ENCODE measurements around the gene NUCB1. TPM values are rescaled to one million over a fixed set of nuclear protein-coding genes. Genes with fewer than 3 reads are reported as not detected.

The NUCB1 gene
- polyA plus RNA-seq, 3 donors: 80.9 to 178 (median 108) TPM

DNA sequence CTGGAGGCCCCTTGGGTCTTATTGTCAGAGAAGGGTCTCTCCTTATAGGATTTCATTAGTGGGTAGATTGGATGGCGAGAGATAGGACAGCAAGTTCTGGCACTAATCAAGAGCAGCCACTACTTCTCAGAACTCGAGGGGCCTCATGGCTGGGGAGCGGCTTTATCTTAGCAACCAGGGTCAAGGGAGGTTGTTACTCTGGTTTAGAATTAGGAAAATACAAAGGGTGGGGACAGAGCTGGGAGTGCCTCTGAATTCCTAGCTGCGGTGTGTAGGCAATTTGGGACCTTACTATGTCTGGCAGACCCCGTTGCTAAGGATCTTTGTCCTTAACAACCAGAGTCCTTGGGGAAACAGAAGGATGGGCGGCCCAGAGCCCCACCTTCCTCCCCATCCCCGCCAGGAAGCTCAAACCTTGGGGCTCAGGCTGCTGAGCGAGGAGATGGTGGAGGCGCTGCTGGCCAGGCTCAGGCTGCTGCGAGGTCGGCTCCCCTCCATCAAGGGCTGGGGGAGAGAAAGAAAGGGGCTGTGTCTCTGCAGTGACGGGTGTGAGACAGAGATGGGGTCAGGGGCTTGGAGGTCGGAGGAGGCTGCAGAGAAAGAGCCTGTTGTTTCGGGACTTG is 32.9 kb upstream of the NUCB1 start:
- no peak overlapping the region for H3K27ac Mint-ChIP-seq
- Histone ChIP-seq H3K9ac (ENCODE audit: insufficient read depth, low read length, poor library complexity, severe bottlenecking) (no peak overlapping the region), H3K27me3 (ENCODE audit: control insufficient read depth in 2 of 2, insufficient read depth in 2 of 2, low read length in 2 of 2) (peaks cover 0 to 9% of the 10 kb centered on the region in 2 donors), H3K4me1 (ENCODE audit: control insufficient read depth in 1 of 2, insufficient read depth in 2 of 2, low read length in 2 of 2) (peaks cover 10% of the 10 kb centered on the region in 2 donors), H2AFZ (ENCODE audit: insufficient read depth, low read depth, low read length, poor library complexity, severe bottlenecking) (no peak overlapping the region), H3K4me2 (replicated peaks; ENCODE audit: extremely low read depth, low read length, poor library complexity, severe bottlenecking) (no peak overlapping the region), H3K4me3 (replicated peaks in 1 of 3; ENCODE audit: low read depth in 2 of 3, low read length in 3 of 3) (no peak overlapping the region), H3K79me2 (ENCODE audit: insufficient read depth, low read length) (peaks cover under 1% of the 10 kb centered on the region), H3K27ac (ENCODE audit: low read depth in 1 of 2, low read length in 2 of 2) (no peak overlapping the region), H4K20me1 (ENCODE audit: insufficient read depth, low read length) (no peaks in the 10 kb centered on the region), H3K36me3 (replicated peaks in 1 of 2; ENCODE audit: control insufficient read depth in 1 of 2, insufficient read depth in 2 of 2, low read length in 2 of 2) (no peaks in the 10 kb centered on the region), H3K9me3 (replicated peaks in 1 of 2; ENCODE audit: control insufficient read depth in 1 of 2, insufficient read depth in 1 of 2, low read length in 2 of 2) (no peaks in the 10 kb centered on the region)
- no peaks in the 10 kb centered on the region for H3K36me3 Mint-ChIP-seq
- H3K9me3 Mint-ChIP-seq: peaks cover 0 to under 1% (median 0%) of the 10 kb centered on the region in 7 donors
- intact Hi-C loops (cut with micrococcal nuclease): no loop called here
- TF ChIP-seq, protein P1, sequence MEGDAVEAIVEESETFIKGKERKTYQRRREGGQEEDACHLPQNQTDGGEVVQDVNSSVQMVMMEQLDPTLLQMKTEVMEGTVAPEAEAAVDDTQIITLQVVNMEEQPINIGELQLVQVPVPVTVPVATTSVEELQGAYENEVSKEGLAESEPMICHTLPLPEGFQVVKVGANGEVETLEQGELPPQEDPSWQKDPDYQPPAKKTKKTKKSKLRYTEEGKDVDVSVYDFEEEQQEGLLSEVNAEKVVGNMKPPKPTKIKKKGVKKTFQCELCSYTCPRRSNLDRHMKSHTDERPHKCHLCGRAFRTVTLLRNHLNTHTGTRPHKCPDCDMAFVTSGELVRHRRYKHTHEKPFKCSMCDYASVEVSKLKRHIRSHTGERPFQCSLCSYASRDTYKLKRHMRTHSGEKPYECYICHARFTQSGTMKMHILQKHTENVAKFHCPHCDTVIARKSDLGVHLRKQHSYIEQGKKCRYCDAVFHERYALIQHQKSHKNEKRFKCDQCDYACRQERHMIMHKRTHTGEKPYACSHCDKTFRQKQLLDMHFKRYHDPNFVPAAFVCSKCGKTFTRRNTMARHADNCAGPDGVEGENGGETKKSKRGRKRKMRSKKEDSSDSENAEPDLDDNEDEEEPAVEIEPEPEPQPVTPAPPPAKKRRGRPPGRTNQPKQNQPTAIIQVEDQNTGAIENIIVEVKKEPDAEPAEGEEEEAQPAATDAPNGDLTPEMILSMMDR (IDR thresholded peaks at IDR 0.05): no peak
- peaks cover 10% of the 10 kb centered on the region for H3K4me1 Mint-ChIP-seq
- peak overlapping the region in 1 of 2 donors; percentile 52 for H3K4me3 Mint-ChIP-seq
- WGBS (ENCODE audit: insufficient coverage): 100% methylated on average over 7 of the region's 14 CpGs
- H3K27me3 Mint-ChIP-seq (ENCODE audit: low read depth in 3 of 3): peaks cover 9 to 19% (median 10%) of the 10 kb centered on the region in 3 donors
- DNase-seq: no peak

DNA sequence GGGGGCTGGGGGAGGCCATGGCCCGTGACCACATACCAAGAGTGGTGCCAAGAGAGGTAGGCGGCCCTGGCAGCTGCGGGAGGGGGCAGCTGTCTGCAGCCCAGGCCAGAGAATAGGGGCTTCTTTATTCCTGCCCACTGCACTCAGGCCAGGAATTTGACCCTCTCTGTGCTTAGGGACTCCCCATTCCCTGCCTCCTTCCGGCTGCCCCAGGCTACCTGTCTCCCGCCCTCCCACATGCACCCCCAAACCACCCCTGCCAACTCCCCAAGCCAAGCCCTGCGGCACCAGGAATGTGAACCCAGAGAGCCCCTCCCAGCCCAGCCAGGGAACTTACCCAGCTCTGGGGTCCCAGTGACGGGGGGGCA is 32.4 kb upstream of the NUCB1 start:
- H2AFZ ChIP-seq (ENCODE audit: insufficient read depth, low read depth, low read length, poor library complexity, severe bottlenecking): no peak overlapping the region
- peaks cover 0 to 9% of the 10 kb centered on the region in 2 donors for H3K27me3 ChIP-seq (ENCODE audit: control insufficient read depth in 2 of 2, insufficient read depth in 2 of 2, low read length in 2 of 2)
- intact Hi-C loops (cut with micrococcal nuclease): no loop called here
- TF ChIP-seq, protein P1 (IDR thresholded peaks at IDR 0.05): no peak
- no peaks in the 10 kb centered on the region for H3K9me3 ChIP-seq (replicated peaks in 1 of 2; ENCODE audit: control insufficient read depth in 1 of 2, insufficient read depth in 1 of 2, low read length in 2 of 2)
- no peaks in the 10 kb centered on the region for H3K36me3 ChIP-seq (replicated peaks in 1 of 2; ENCODE audit: control insufficient read depth in 1 of 2, insufficient read depth in 2 of 2, low read length in 2 of 2)
- 100% methylated on average over 5 of the region's 7 CpGs for WGBS (ENCODE audit: insufficient coverage)
- H3K79me2 ChIP-seq (ENCODE audit: insufficient read depth, low read length): peaks cover 5% of the 10 kb centered on the region
- H3K27me3 Mint-ChIP-seq (ENCODE audit: low read depth in 3 of 3): peaks cover 9 to 17% (median 12%) of the 10 kb centered on the region in 3 donors
- no peak overlapping the region for H3K4me3 Mint-ChIP-seq
- H3K9me3 Mint-ChIP-seq: peaks cover 0 to 5% (median 4%) of the 10 kb centered on the region in 7 donors
- H3K27ac Mint-ChIP-seq: no peak overlapping the region
- H3K9ac ChIP-seq (ENCODE audit: insufficient read depth, low read length, poor library complexity, severe bottlenecking): no peak overlapping the region
- H3K4me1 Mint-ChIP-seq: peaks cover 10% of the 10 kb centered on the region
- H3K4me1 ChIP-seq (ENCODE audit: control insufficient read depth in 1 of 2, insufficient read depth in 2 of 2, low read length in 2 of 2): peaks cover 10% of the 10 kb centered on the region in 2 donors
- DNase-seq: no peak
- peaks cover 4% of the 10 kb centered on the region for H4K20me1 ChIP-seq (ENCODE audit: insufficient read depth, low read length)
- H3K4me3 ChIP-seq (replicated peaks in 1 of 3; ENCODE audit: low read depth in 2 of 3, low read length in 3 of 3): no peak overlapping the region
- no peak overlapping the region for H3K4me2 ChIP-seq (replicated peaks; ENCODE audit: extremely low read depth, low read length, poor library complexity, severe bottlenecking)
- no peak overlapping the region for H3K27ac ChIP-seq (ENCODE audit: low read depth in 1 of 2, low read length in 2 of 2)
- peaks cover 0 to 4% of the 10 kb centered on the region in 2 donors for H3K36me3 Mint-ChIP-seq
